Colonic mucosa (tissue), 4 donors: ENCODE results near the gene CALN1. TPM values are rescaled to one million over a fixed set of nuclear protein-coding genes. Genes with fewer than 3 reads are reported as not detected.

ENCODE experiments used
- DNase-seq: peaks from one replicate; pipeline ENCODE4 v3.0.0-alpha.2; 2020
- H3K27ac ChIP-seq: fragments of 200-600 bp; one replicate; pipeline ENCODE4 v1.8.0; 2021
- H3K27me3 ChIP-seq: fragments of 200-600 bp; one replicate; pipeline ENCODE4 v1.8.0; 2021
- H3K36me3 ChIP-seq: fragments of 200-600 bp; one replicate; pipeline ENCODE4 v1.8.0; 2021
- H3K4me1 ChIP-seq: fragments of 200-600 bp; one replicate; pipeline ENCODE4 v1.8.0; 2021; ENCODE audit warnings: mild to moderate bottlenecking
- H3K4me3 ChIP-seq: fragments of 200-600 bp; one replicate; pipeline ENCODE4 v1.8.0; 2021
- H3K9ac ChIP-seq, 2 donors: one replicate each; pipeline ENCODE4 v1.7.0; 2013; ENCODE audit warnings: control low read depth in 2 of 2, low read depth in 2 of 2, low read length in 2 of 2
- H3K9me3 ChIP-seq: fragments of 200-600 bp; one replicate; pipeline ENCODE4 v1.8.0; 2021
- CTCF ChIP-seq: fragments of 200-600 bp; IDR thresholded peaks from one replicate; pipeline ENCODE4 v1.8.0; 2022; ENCODE audit warnings: antibody characterized with exemption, mild to moderate bottlenecking
- intact Hi-C: fragments of 100-400 bp; cut with DNase I; formaldehyde crosslinking; loops from one replicate; pipeline ENCODE4 v1.14.1; 2022
- total RNA-seq, 2 donors: library from RNA; stranded (reverse); fragmentation: NEBNext Ultra II Directional in 1 of 2; extraction: Animal tissue kit (Norgen Biotek cat#: 25700) in 1 of 2; gene quantifications; one replicate each; pipeline ENCODE4 v1.2.1, GENCODE V29; 2021
- donor health status: healthy.
- donor health status: DM: no; HTN: no; CAD: no.
- donor health status: DM: no; HTN: no; CAD: no.

Gene CALN1
- total RNA-seq, 2 donors from 2014 or later, result 0.37 TPM; not detected in 1

- H3K4me3 ChIP-seq, result no peak overlapping the region
- TF ChIP-seq CTCF, result no peak
- DNase-seq, result no peak
- no peaks in the 10 kb centered on the region for H3K36me3 ChIP-seq
- intact Hi-C loops, result no loop called here
- H3K9me3 ChIP-seq, result no peaks in the 10 kb centered on the region
- H3K27me3 ChIP-seq, result no peaks in the 10 kb centered on the region
- no peaks in the 10 kb centered on the region for H3K4me1 ChIP-seq
- no peak overlapping the region for H3K27ac ChIP-seq
- no peak overlapping the region for H3K9ac ChIP-seq
Observed at GRCh38 chr7:72055426-72055825, 356.7 kb downstream of the CALN1 start.

- Histone ChIP-seq H3K9ac (no peak overlapping the region), H3K9me3 (no peaks in the 10 kb centered on the region), H3K4me1 (no peaks in the 10 kb centered on the region), H3K36me3 (no peaks in the 10 kb centered on the region), H3K4me3 (no peak overlapping the region), H3K27ac (no peak overlapping the region), H3K27me3 (no peaks in the 10 kb centered on the region)
- DNase-seq, result no peak
- intact Hi-C loops, result no loop called here
- TF ChIP-seq CTCF, result no peak
Observed at GRCh38 chr7:72053292-72053691, 358.8 kb downstream of the CALN1 start.

- no peaks in the 10 kb centered on the region for H3K9me3 ChIP-seq
- no peaks in the 10 kb centered on the region for H3K36me3 ChIP-seq
- H3K4me1 ChIP-seq, result no peaks in the 10 kb centered on the region
- DNase-seq, result no peak
- H3K27me3 ChIP-seq, result no peaks in the 10 kb centered on the region
- TF ChIP-seq CTCF, result no peak
- H3K9ac ChIP-seq, result no peak overlapping the region
- H3K27ac ChIP-seq, result no peak overlapping the region
- intact Hi-C loops, result no loop called here
- no peak overlapping the region for H3K4me3 ChIP-seq
Observed at GRCh38 chr7:72048420-72048819, 363.7 kb downstream of the CALN1 start.

GRCh38 chr7:72042855-72043254 is 369.3 kb downstream of the CALN1 start:
- no peaks in the 10 kb centered on the region for H3K36me3 ChIP-seq
- intact Hi-C loops, result no loop called here
- no peaks in the 10 kb centered on the region for H3K9me3 ChIP-seq
- H3K4me3 ChIP-seq, result no peak overlapping the region
- TF ChIP-seq CTCF, result no peak
- no peak overlapping the region for H3K27ac ChIP-seq
- no peak for DNase-seq
- no peak overlapping the region for H3K9ac ChIP-seq
- H3K4me1 ChIP-seq, result no peaks in the 10 kb centered on the region
- H3K27me3 ChIP-seq, result no peaks in the 10 kb centered on the region

- H3K27ac ChIP-seq, result no peak overlapping the region
- intact Hi-C loops, result no loop called here
- no peaks in the 10 kb centered on the region for H3K27me3 ChIP-seq
- no peak for DNase-seq
- H3K9ac ChIP-seq, result no peak overlapping the region
- no peak for TF ChIP-seq CTCF
- no peaks in the 10 kb centered on the region for H3K4me1 ChIP-seq
- H3K36me3 ChIP-seq, result no peaks in the 10 kb centered on the region
- no peaks in the 10 kb centered on the region for H3K9me3 ChIP-seq
- H3K4me3 ChIP-seq, result no peak overlapping the region
Observed at GRCh38 chr7:72040641-72041040, 371.5 kb downstream of the CALN1 start.

- Histone ChIP-seq H3K9ac (no peak overlapping the region), H3K27me3 (no peaks in the 10 kb centered on the region), H3K27ac (no peak overlapping the region), H3K9me3 (no peaks in the 10 kb centered on the region), H3K36me3 (no peaks in the 10 kb centered on the region), H3K4me3 (no peak overlapping the region), H3K4me1 (no peaks in the 10 kb centered on the region)
- intact Hi-C loops, result no loop called here
- TF ChIP-seq CTCF, result no peak
- DNase-seq, result no peak
Observed at GRCh38 chr7:72039460-72039859, 372.7 kb downstream of the CALN1 start.
